Mesothelial cell of epicardium (in vitro differentiated cells): ENCODE measurements around the gene GPC6. TPM values are rescaled to one million over a fixed set of nuclear protein-coding genes. Genes with fewer than 3 reads are reported as not detected.

Source experiments
- DNase-seq, 2 experiments: peaks; one replicate each; pipeline ENCODE4 v3.0.0; 2021; ENCODE audit warnings: low spot score in 2 of 2; ENCODE audit not compliant: unreplicated experiment in 2 of 2
- H3K27ac Mint-ChIP-seq: 2 replicates; pipeline ENCODE4 v1.8.0; 2021; ENCODE audit warnings: mixed read lengths
- H3K27me3 Mint-ChIP-seq: 2 replicates; pipeline ENCODE4 v1.8.0; 2021; ENCODE audit warnings: low read depth, mixed read lengths
- H3K36me3 Mint-ChIP-seq: 2 replicates; pipeline ENCODE4 v1.8.0; 2021; ENCODE audit warnings: mixed read lengths
- H3K4me1 Mint-ChIP-seq: 2 replicates; pipeline ENCODE4 v1.8.0; 2021; ENCODE audit warnings: mixed read lengths
- H3K4me3 Mint-ChIP-seq: 2 replicates; pipeline ENCODE4 v1.8.0; 2021; ENCODE audit warnings: mild to moderate bottlenecking, moderate library complexity, mixed read lengths
- H3K9me3 Mint-ChIP-seq: 2 replicates; pipeline ENCODE4 v1.8.0; 2021; ENCODE audit warnings: mixed read lengths
- CTCF ChIP-seq: fragments of 200-600 bp; sonication (generic); IDR thresholded peaks from one replicate; pipeline ENCODE4 v1.5.0; 2021; ENCODE audit warnings: antibody characterized with exemption; ENCODE audit not compliant: unreplicated experiment
- total RNA-seq: library from RNA; stranded (reverse); gene quantifications from 3 replicates; pipeline ENCODE4 v1.2.1, GENCODE V29; 2021

GPC6 gene
- total RNA-seq, 1 donor from 2014 or later = 112 TPM

GRCh38 chr13:94181461-94182107, 955.0 kb downstream of the GPC6 start:
- H3K4me1 Mint-ChIP-seq = peaks cover 5% of the 10 kb centered on the region
- no peak overlapping the region for H3K4me3 Mint-ChIP-seq
- H3K36me3 Mint-ChIP-seq = peaks cover 17% of the 10 kb centered on the region
- H3K27me3 Mint-ChIP-seq = no peaks in the 10 kb centered on the region
- peaks cover 22% of the 10 kb centered on the region for H3K9me3 Mint-ChIP-seq
- no peak for DNase-seq
- TF ChIP-seq CTCF = no peak
- H3K27ac Mint-ChIP-seq = no peak overlapping the region

- no peaks in the 10 kb centered on the region for H3K27me3 Mint-ChIP-seq
- peaks cover 22% of the 10 kb centered on the region for H3K9me3 Mint-ChIP-seq
- TF ChIP-seq CTCF = no peak
- H3K27ac Mint-ChIP-seq = no peak overlapping the region
- H3K4me3 Mint-ChIP-seq = no peak overlapping the region
- no peaks in the 10 kb centered on the region for H3K4me1 Mint-ChIP-seq
- H3K36me3 Mint-ChIP-seq = peaks cover 22% of the 10 kb centered on the region
- DNase-seq = no peak
Observed at GRCh38 chr13:94182185-94182761, 955.7 kb downstream of the GPC6 start.

GRCh38 chr13:94186470-94186869, 959.9 kb downstream of the GPC6 start:
- Mint-ChIP-seq H3K27ac (no peak overlapping the region), H3K27me3 (no peaks in the 10 kb centered on the region), H3K4me1 (peaks cover 5% of the 10 kb centered on the region), H3K36me3 (peaks cover 24% of the 10 kb centered on the region), H3K9me3 (peaks cover 22% of the 10 kb centered on the region), H3K4me3 (no peak overlapping the region)
- no peak for TF ChIP-seq CTCF
- no peak for DNase-seq

- Mint-ChIP-seq H3K4me3 (no peak overlapping the region), H3K9me3 (peaks cover 17% of the 10 kb centered on the region), H3K27ac (no peak overlapping the region), H3K36me3 (peaks cover 19% of the 10 kb centered on the region), H3K4me1 (peaks cover 20% of the 10 kb centered on the region), H3K27me3 (no peaks in the 10 kb centered on the region)
- DNase-seq = no peak
- TF ChIP-seq CTCF = no peak
Observed at GRCh38 chr13:94188201-94188854, 961.7 kb downstream of the GPC6 start.

GRCh38 chr13:94192431-94192975, 965.9 kb downstream of the GPC6 start:
- TF ChIP-seq CTCF = no peak
- DNase-seq = no peak
- Mint-ChIP-seq H3K27me3 (no peaks in the 10 kb centered on the region), H3K27ac (no peak overlapping the region), H3K4me1 (peaks cover 46% of the 10 kb centered on the region), H3K36me3 (peaks cover 1% of the 10 kb centered on the region), H3K9me3 (no peaks in the 10 kb centered on the region), H3K4me3 (no peak overlapping the region)
